Keratinocyte (primary cell): ENCODE measurements around the gene GFAP. TPM values are rescaled to one million over a fixed set of nuclear protein-coding genes. Genes with fewer than 3 reads are reported as not detected.

Experiments
- DNase-seq: peaks from one replicate; pipeline ENCODE4 v3.0.0-alpha.2; 2011; ENCODE audit warnings: low read depth, missing footprints, low spot score
- FAIRE-seq: peaks from 2 replicates; lab custom pipeline; 2011; peaks lifted over from hg19 to GRCh38; lab: Jason Lieb, UNC
- H2AFZ ChIP-seq: 2 replicates; pipeline ENCODE4 v1.6.0; 2012; ENCODE audit warnings: low read length, control low read depth, inconsistent platforms; ENCODE audit not compliant: control insufficient read depth
- H3K27ac ChIP-seq: 2 replicates; pipeline ENCODE4 v1.5.1; 2011; ENCODE audit warnings: low read length; ENCODE audit not compliant: control insufficient read depth, insufficient read depth
- H3K27me3 ChIP-seq: 3 replicates; pipeline ENCODE4 v1.6.0; 2011; ENCODE audit warnings: low read length; ENCODE audit not compliant: control insufficient read depth, insufficient read depth; ENCODE audit errors: extremely low read depth
- H3K36me3 ChIP-seq, 2 experiments: 2 replicates in 1 of 2; 3 replicates in 1 of 2; pipeline ENCODE4 v1.5.1; 2011; ENCODE audit warnings: low read length in 2 of 2, mild to moderate bottlenecking in 1 of 2; ENCODE audit not compliant: control insufficient read depth in 2 of 2, insufficient read depth in 2 of 2; ENCODE audit errors: extremely low read depth in 1 of 2
- H3K4me1 ChIP-seq: 3 replicates; pipeline ENCODE4 v1.5.1; 2011; ENCODE audit warnings: low read length; ENCODE audit not compliant: control insufficient read depth, insufficient read depth; ENCODE audit errors: extremely low read depth
- H3K4me2 ChIP-seq: 3 replicates; pipeline ENCODE4 v1.6.0; 2011; ENCODE audit warnings: low read depth, low read length; ENCODE audit not compliant: control insufficient read depth, insufficient read depth; ENCODE audit errors: extremely low read depth
- H3K4me3 ChIP-seq, 3 experiments: fragments of 200-600 bp in 1 of 3; sonication (generic) in 1 of 3; 2 replicates in 2 of 3; 3 replicates in 1 of 3; pipeline ENCODE4 v1.5.1; 2011 to 2016; ENCODE audit warnings: low read length in 3 of 3, mild to moderate bottlenecking in 3 of 3, control low read depth in 2 of 3, inconsistent platforms in 1 of 3, low read depth in 1 of 3, mixed read lengths in 1 of 3, mixed run types in 1 of 3, moderate library complexity in 1 of 3; ENCODE audit not compliant: control insufficient read depth in 2 of 3, insufficient read depth in 2 of 3; ENCODE audit errors: extremely low read depth in 1 of 3
- H3K79me2 ChIP-seq: 2 replicates; pipeline ENCODE4 v1.6.0; 2012; ENCODE audit warnings: low read length; ENCODE audit not compliant: control insufficient read depth, insufficient read depth
- H3K9ac ChIP-seq: 3 replicates; pipeline ENCODE4 v1.6.0; 2011; ENCODE audit warnings: low read length; ENCODE audit not compliant: control insufficient read depth, insufficient read depth; ENCODE audit errors: extremely low read depth
- H3K9me1 ChIP-seq: 3 replicates; pipeline ENCODE4 v1.6.0; 2011; ENCODE audit warnings: low read length; ENCODE audit not compliant: control insufficient read depth, insufficient read depth; ENCODE audit errors: extremely low read depth
- H3K9me3 ChIP-seq: 2 replicates; pipeline ENCODE4 v1.5.1; 2012; ENCODE audit warnings: low read depth, low read length; ENCODE audit not compliant: control insufficient read depth
- H4K20me1 ChIP-seq: 3 replicates; pipeline ENCODE4 v1.6.0; 2011; ENCODE audit warnings: low read length; ENCODE audit not compliant: control insufficient read depth, insufficient read depth; ENCODE audit errors: extremely low read depth
- CTCF ChIP-seq, 3 experiments: IDR thresholded peaks in 1 of 3; conservative IDR thresholded peaks in 1 of 3; optimal IDR thresholded peaks in 1 of 3; 2 replicates in 2 of 3; 3 replicates in 1 of 3; pipeline versions ENCODE3 to v1.5.1; 2011; ENCODE audit warnings: low read length in 3 of 3, mild to moderate bottlenecking in 3 of 3, moderate library complexity in 2 of 3, control low read depth in 1 of 3, inconsistent platforms in 1 of 3; ENCODE audit not compliant: insufficient read depth in 2 of 3; ENCODE audit errors: extremely low read depth in 1 of 3
- EZH2 ChIP-seq: IDR thresholded peaks from one replicate; pipeline ENCODE4 v1.6.1; 2012; ENCODE audit warnings: inconsistent platforms, mild to moderate bottlenecking, low read length, moderate library complexity
- dilution Hi-C: fragments of 300-500 bp; cut with MboI; formaldehyde crosslinking; loops from one replicate; pipeline ENCODE4 v1.7.0; 2020; ENCODE audit warnings: low sequenced_read_pairs; ENCODE audit not compliant: extremely low pct_ligation_motif_present
- polyA plus RNA-seq, 5 experiments: library from polyadenylated mRNA; depleted of rRNA in 3 of 5; stranded (reverse) in 3 of 5; stranded (forward) in 1 of 5; unstranded in 1 of 5; fragments of >200 nt; gene quantifications; 1 replicate in 1 of 5; 2 replicates in 3 of 5; 3 replicates in 1 of 5; pipeline versions ENCODE4 v1.2.1 to v1.2.3, GENCODE V29; 2011 to 2012; ENCODE audit warnings: missing spikeins in 2 of 5, low read depth in 1 of 5, low replicate concordance in 1 of 5

GFAP gene
- polyA plus RNA-seq, 1 donor (not counting 4 experiments of a cell fraction or from before 2014, with no cell fraction given), result 0.14 TPM

DNA sequence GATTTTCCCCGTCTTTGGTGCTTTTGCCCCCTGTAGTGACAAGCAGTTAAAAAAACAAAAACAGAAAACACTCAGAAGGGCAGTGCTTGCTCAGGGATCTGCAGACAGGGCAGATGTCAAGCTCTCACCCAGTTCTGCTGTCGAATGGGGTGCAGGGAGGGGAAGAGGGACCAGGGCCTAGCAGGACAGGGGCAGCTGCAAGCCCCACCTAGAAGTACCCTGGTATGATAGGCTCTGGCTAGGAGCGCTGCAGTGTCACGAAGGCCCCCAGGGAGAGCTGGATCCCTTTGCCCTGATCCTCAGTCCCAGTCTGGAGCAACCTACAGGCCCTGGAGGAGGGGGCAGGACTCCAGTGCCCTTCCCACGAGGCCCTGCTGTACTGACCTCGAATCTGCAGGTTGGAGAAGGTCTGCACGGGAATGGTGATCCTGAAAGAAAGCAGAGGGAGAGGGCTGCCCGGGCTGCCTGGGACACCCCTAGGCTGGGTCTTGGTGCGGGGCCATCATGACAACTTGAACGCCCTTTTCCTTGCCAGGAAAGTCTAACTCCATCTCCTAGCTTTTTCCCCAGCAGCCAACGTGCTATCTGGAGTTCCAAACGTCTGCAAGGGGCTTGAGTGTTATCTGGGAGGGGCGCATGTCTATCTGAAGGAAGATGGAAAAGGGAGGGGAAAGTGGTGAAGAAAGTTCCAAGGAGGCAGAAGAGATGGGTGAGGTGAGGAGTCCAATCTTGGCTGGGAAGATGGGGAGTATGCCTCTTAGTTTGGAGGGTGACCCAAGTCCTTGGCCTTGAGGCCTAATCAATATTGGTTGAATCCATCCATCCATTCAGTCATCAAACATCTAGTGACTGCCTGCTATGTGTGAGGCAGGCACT, 4.8 kb downstream of the GFAP start:
- no peaks in the 10 kb centered on the region for H3K79me2 ChIP-seq
- DNase-seq (no peak), FAIRE-seq (no peak)
- no peaks in the 10 kb centered on the region for H3K36me3 ChIP-seq
- no peak for TF ChIP-seq EZH2
- dilution Hi-C loops, result loop anchor here (25.0 kb wide), 1 partner anchor 102 kb away; no protein-coding TSS in a partner anchor
- H3K4me2 ChIP-seq, result peak overlapping the region; percentile 49
- H3K9me3 ChIP-seq, result no peaks in the 10 kb centered on the region
- H3K9me1 ChIP-seq, result no peaks in the 10 kb centered on the region
- H2AFZ ChIP-seq, result no peak overlapping the region
- peaks cover 36% of the 10 kb centered on the region for H3K4me1 ChIP-seq
- peak overlapping the region; percentile 17 for H3K27ac ChIP-seq
- H3K27me3 ChIP-seq, result no peaks in the 10 kb centered on the region
- peak overlapping the region; percentile 22 for H3K9ac ChIP-seq
- no peak overlapping the region for H3K4me3 ChIP-seq
- H4K20me1 ChIP-seq, result no peaks in the 10 kb centered on the region

- TF ChIP-seq EZH2, result no peak
- no peak for TF ChIP-seq CTCF (optimal IDR thresholded peaks at IDR 0.05 in 1 of 3, IDR thresholded peaks at IDR 0.05 in 1 of 3, conservative IDR thresholded peaks at IDR 0.05 in 1 of 3; ENCODE audit: extremely low read depth in 1 of 3, insufficient read depth in 2 of 3, low read length in 3 of 3)
Observed at GRCh38 chr17:44909681-44910144, 5.6 kb downstream of the GFAP start.

More at GRCh38 chr17:44909681-44910144, 5.6 kb downstream of the GFAP start:
- Histone ChIP-seq H3K9me1 (no peaks in the 10 kb centered on the region), H3K36me3 (no peaks in the 10 kb centered on the region), H2AFZ (peak overlapping the region; percentile 57), H3K9me3 (no peaks in the 10 kb centered on the region), H3K4me1 (peaks cover 38% of the 10 kb centered on the region), H3K27ac (peak overlapping the region; percentile 17), H3K4me3 (no peak overlapping the region), H4K20me1 (no peaks in the 10 kb centered on the region), H3K27me3 (no peaks in the 10 kb centered on the region), H3K9ac (peak overlapping the region; percentile 22), H3K4me2 (peak overlapping the region; percentile 31), H3K79me2 (no peaks in the 10 kb centered on the region)
- DNase-seq (peak; percentile 74), FAIRE-seq (peak; percentile 83)
- dilution Hi-C loops, result loop anchor here (25.0 kb wide), 1 partner anchor 103 kb away; no protein-coding TSS in a partner anchor
